Measurements from ENCODE around the gene LRRC3B.

DNA sequence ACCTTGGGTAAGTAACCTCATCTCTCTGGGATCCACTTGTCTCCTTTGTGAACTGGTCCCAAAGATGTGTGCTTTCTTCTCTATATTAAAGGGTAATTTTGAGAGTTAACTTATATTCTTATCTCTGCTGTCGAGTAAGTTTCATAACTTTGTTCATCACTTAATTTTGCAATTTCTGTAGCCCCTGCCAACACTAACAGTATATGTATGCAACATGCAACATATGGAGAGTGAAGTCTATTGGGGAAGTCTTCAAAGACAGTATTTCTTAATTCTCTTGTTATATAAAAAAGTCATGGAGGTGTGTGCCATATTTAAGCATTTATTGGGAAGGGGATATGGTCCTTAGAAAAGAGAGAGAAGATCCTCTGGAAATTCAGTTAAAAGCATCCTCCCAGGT, 85.9 kb downstream of the LRRC3B start:
- TF ChIP-seq CTCF (IDR thresholded peaks at IDR 0.05) (no peak), EZH2 (IDR thresholded peaks at IDR 0.05) (no peak)
